HFFc6 (cell line): ENCODE data around the gene DNAH17. TPM values are rescaled to one million over a fixed set of nuclear protein-coding genes. Genes with fewer than 3 reads are reported as not detected.

ENCODE experiments used
- DNase-seq: peaks from one replicate; pipeline ENCODE4 v3.0.0-alpha.2; 2018
- H3K27ac Mint-ChIP-seq: 2 replicates; pipeline ENCODE4 v1.8.0; 2020; ENCODE audit warnings: mild to moderate bottlenecking, mixed read lengths
- H3K27me3 Mint-ChIP-seq: 2 replicates; pipeline ENCODE4 v1.8.0; 2021; ENCODE audit warnings: mild to moderate bottlenecking, moderate library complexity, mixed read lengths; ENCODE audit not compliant: insufficient read depth
- H3K36me3 Mint-ChIP-seq: 2 replicates; pipeline ENCODE4 v1.8.0; 2021; ENCODE audit warnings: low read depth, mixed read lengths
- H3K4me1 Mint-ChIP-seq: 2 replicates; pipeline ENCODE4 v1.8.0; 2020; ENCODE audit warnings: low read depth, mixed read lengths
- H3K4me3 Mint-ChIP-seq: 2 replicates; pipeline ENCODE4 v1.8.0; 2020; ENCODE audit warnings: mild to moderate bottlenecking, moderate library complexity, mixed read lengths
- H3K9me3 Mint-ChIP-seq: 2 replicates; pipeline ENCODE4 v1.8.0; 2020; ENCODE audit warnings: mild to moderate bottlenecking, mixed read lengths
- total RNA-seq, 6 experiments: library from RNA; stranded (reverse); fragmentation: NEBNext Ultra II Directional; extraction: Animal tissue kit (Norgen Biotek cat#: 25700); gene quantifications; 2 replicates in 1 of 6; 3 replicates in 5 of 6; pipeline ENCODE4 v1.2.3, GENCODE V29; 2021
- TF ChIP-seq, protein P1 (sequence below): fragments of 200-600 bp; sonication (generic); IDR thresholded peaks from 2 replicates; pipeline ENCODE4 v1.5.0; 2021; ENCODE audit warnings: antibody characterized with exemption, mild to moderate bottlenecking

Gene DNAH17
- total RNA-seq, 6 experiments from 2014 or later, result not detected

GRCh38 chr17:78409191-78409928 is 167.8 kb downstream of the DNAH17 start:
- H3K4me3 Mint-ChIP-seq, result no peak overlapping the region
- no peaks in the 10 kb centered on the region for H3K9me3 Mint-ChIP-seq
- H3K36me3 Mint-ChIP-seq, result peaks cover 11% of the 10 kb centered on the region; the same call in 1 of the 2 replicates
- TF ChIP-seq, protein P1, sequence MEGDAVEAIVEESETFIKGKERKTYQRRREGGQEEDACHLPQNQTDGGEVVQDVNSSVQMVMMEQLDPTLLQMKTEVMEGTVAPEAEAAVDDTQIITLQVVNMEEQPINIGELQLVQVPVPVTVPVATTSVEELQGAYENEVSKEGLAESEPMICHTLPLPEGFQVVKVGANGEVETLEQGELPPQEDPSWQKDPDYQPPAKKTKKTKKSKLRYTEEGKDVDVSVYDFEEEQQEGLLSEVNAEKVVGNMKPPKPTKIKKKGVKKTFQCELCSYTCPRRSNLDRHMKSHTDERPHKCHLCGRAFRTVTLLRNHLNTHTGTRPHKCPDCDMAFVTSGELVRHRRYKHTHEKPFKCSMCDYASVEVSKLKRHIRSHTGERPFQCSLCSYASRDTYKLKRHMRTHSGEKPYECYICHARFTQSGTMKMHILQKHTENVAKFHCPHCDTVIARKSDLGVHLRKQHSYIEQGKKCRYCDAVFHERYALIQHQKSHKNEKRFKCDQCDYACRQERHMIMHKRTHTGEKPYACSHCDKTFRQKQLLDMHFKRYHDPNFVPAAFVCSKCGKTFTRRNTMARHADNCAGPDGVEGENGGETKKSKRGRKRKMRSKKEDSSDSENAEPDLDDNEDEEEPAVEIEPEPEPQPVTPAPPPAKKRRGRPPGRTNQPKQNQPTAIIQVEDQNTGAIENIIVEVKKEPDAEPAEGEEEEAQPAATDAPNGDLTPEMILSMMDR, result no peak
- no peak for DNase-seq
- peaks cover 33% of the 10 kb centered on the region for H3K4me1 Mint-ChIP-seq
- no peaks in the 10 kb centered on the region; the same call in 1 of the 2 replicates for H3K27me3 Mint-ChIP-seq
- H3K27ac Mint-ChIP-seq, result no peak overlapping the region

DNA sequence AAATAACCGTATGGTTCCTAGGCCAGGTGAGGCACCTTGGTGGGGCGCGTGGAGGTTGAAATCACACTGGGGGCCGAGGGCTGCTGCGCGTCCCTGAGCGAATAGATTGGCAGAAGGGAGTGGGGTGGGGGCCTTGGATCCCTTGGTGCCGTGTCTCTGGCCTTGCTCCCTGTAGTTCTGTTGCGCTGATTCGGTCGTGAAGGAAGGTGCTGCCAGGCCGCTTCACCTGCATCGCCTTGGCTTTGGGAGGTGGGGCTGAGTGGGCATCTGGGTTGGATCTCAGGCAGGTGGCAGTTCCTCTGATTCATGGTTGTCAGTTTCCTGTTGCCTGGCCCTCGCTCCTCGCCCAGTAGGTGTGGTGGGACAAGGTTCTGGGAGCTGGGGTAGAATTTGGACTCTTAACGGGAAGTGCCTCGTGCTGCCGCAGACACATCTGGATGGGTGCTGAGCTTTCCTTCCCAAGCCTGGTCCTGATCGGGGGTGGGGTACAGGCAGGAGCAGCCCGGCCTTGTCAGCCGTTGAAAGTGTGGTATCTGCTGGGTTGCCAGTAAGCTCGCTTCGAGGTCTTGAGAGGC is 168.6 kb downstream of the DNAH17 start:
- DNase-seq, result no peak
- H3K4me3 Mint-ChIP-seq, result no peak overlapping the region
- peaks cover 32% of the 10 kb centered on the region for H3K4me1 Mint-ChIP-seq
- H3K36me3 Mint-ChIP-seq, result peaks cover 18% of the 10 kb centered on the region; the same call in 1 of the 2 replicates
- TF ChIP-seq, protein P1, result no peak
- H3K9me3 Mint-ChIP-seq, result no peaks in the 10 kb centered on the region
- no peak overlapping the region for H3K27ac Mint-ChIP-seq
- H3K27me3 Mint-ChIP-seq, result no peaks in the 10 kb centered on the region; the same call in 1 of the 2 replicates

GRCh38 chr17:78407387-78408000 is 169.7 kb downstream of the DNAH17 start:
- no peak for DNase-seq
- Mint-ChIP-seq H3K27me3 (no peaks in the 10 kb centered on the region; the same call in 1 of the 2 replicates), H3K4me3 (no peak overlapping the region), H3K36me3 (peaks cover 17% of the 10 kb centered on the region), H3K9me3 (no peaks in the 10 kb centered on the region), H3K27ac (no peak overlapping the region), H3K4me1 (peaks cover 22% of the 10 kb centered on the region)
- TF ChIP-seq, protein P1, result no peak

DNA sequence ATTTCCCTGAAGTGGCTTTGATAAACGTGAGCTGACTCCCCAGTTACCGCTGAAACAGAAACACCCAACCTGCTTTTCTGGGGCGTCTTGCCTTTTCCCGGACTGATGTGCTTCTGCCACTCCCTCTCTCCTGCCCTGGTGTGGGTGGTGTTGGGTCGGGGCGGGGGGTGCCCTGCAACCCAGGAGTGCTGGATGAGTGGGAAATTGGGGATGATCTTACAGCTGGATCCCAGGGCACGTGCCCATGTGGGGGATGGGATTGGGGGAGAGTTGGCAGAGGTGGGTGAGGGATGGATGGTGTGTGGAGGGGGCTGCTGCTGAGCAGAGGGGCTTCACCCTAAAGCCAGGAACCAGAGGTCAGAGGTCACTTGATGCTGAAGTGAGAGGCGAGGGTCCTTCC is 170.3 kb downstream of the DNAH17 start:
- TF ChIP-seq, protein P1, result no peak
- no peak for DNase-seq
- H3K4me1 Mint-ChIP-seq, result peaks cover 16% of the 10 kb centered on the region
- no peak overlapping the region for H3K27ac Mint-ChIP-seq
- H3K9me3 Mint-ChIP-seq, result no peaks in the 10 kb centered on the region
- H3K4me3 Mint-ChIP-seq, result no peak overlapping the region
- H3K27me3 Mint-ChIP-seq, result no peaks in the 10 kb centered on the region; the same call in 1 of the 2 replicates
- peaks cover 17% of the 10 kb centered on the region for H3K36me3 Mint-ChIP-seq

DNA sequence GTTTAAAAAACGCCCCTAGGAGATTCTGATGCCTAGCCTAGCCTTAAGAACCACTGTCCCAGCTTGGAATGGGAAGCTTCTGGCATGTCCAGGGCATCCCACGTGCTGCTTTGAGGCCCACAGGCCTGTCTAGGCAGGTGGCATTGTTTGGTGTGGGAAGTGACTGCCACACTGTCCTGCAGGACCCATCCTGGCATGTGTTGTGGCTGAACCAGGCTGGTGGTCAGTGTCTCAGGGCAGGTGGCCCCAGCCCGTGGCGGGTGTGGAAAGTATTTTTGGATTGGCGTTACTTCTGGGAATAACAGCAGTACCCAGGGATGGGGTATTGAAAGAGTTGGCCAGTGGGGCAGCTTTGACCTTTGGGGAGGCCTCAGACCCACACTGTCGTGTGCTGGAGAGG is 170.8 kb downstream of the DNAH17 start:
- H3K4me1 Mint-ChIP-seq, result peaks cover 21% of the 10 kb centered on the region
- no peak for DNase-seq
- TF ChIP-seq, protein P1, result no peak

More for the DNA sequence above, 170.8 kb downstream of the DNAH17 start:
- Mint-ChIP-seq H3K27me3 (no peaks in the 10 kb centered on the region; the same call in 1 of the 2 replicates), H3K9me3 (no peaks in the 10 kb centered on the region), H3K27ac (no peak overlapping the region), H3K36me3 (peaks cover 20% of the 10 kb centered on the region), H3K4me3 (no peak overlapping the region)
